GM19351 (cell line): Measurements from ENCODE around the gene DCAF6.
"Not testable (repeated sequence)": the region's sequence is repeated elsewhere in the genome, so short reads cannot be mapped to it uniquely, and the experiment has no call there.

Experiments
- ATAC-seq: cut with Tn5 transposase; IDR thresholded peaks from one replicate; pipeline ENCODE4 v1.9.1; 2021; ENCODE audit warnings: mild to moderate bottlenecking, moderate library complexity; ENCODE audit not compliant: unreplicated experiment

The DCAF6 gene

DNA sequence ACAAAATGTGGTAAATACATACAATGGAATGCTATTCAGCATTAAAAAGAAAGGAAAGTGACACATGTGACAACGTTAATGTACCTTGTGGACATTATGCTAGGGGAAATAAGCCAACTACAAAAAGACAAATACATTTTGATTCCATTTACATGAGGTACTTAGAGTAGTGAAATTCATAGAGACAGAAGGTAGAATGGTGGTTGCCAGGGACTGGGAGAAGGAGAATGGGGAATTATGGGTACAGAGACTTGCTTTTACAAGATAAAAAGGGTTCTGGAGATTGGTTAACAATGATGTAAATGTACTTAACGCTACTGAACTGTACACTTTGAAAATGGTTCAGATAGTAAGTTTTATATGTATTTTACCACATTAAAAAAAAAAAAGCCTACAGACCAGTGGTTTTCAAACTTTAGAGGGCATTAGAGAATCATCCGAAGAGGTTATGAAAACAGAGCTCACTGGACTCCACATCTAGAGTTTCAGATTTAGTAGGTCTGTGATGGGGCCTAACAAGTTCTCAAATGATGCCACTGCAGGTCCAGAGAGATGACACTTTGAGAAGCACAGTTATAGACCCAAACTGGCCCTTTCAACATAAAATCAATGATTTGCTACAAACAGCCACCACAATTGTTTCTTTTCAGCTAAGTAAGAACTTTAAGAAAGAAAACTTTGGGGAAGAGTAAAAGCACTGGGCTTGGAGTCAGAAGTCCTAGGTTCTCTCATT lies 13.0 kb upstream of the DCAF6 start:
- ATAC-seq: no peak

DNA sequence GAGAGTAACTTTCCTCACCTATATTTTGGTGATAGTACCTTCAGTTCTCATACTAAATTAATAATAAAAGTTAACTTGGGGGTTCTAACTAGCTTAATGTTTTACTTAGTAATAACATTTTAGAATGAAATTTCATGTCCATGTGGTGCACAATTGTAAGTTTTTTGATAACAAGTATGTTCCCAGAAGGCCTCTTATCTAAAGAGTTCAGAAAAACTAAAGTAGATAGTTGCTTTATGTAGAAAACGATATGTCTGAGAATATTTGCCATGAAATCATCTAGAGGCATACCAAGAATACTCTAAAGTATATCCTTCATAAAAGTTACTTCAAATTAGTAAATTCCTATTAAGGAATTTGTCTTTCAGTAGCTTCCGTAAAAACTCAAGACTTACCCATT lies 12.4 kb upstream of the DCAF6 start:
- ATAC-seq: no peak

DNA sequence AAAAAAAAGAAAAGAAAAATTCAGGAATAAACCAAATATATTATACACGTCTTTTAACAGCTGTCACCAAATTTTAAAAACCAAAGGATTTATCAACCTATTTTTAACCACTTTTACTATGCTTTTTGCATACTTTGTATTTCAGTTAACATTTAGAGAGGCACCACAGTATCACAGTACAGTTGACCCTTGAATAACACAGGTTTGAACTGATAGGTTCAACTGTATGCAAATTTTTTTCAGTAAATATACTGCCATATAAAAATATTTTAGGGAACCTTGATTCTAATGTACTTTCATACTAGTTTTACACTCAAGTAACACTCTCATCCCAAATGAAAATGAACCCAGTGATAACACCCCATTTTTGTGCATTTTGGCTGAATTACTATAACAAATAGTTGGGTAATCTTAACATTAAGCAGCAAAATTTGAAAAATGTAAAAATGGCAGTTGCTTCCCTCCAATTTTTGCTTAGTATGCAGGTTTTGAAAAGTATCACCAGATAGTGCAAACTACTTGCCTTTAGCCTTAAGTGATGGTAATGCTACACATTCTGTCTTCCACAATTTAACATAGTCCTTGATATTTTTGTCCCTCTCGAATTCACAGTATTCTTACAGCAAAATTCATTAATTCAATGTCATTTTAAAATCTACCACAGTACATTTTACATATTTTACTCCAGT lies 11.8 kb upstream of the DCAF6 start:
- no peak for ATAC-seq

DNA sequence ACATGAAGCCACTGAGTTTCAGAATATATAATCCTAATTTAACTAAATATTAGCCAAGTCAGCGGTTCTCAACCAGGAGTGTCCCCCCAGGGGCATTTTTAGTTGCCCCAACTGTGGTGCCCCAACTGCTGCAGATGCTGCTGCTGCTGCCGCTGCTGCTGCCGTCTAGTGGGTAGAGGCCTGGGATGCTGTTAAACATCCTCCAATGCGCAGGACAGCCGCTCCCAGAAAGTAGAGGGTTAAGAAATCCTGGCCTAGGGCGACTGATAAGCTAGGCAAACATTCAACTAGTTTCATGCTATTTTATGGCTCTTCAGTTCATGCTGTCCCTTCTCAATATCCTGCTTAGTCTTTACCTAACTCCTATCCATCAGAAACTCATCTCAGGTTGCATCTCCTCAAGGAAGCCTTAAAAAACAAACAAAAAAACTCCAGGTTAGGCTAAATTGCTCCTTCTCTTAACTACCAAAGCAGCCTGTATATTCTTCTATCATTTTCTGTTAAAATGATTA lies 9.9 kb upstream of the DCAF6 start:
- ATAC-seq: no peak

DNA sequence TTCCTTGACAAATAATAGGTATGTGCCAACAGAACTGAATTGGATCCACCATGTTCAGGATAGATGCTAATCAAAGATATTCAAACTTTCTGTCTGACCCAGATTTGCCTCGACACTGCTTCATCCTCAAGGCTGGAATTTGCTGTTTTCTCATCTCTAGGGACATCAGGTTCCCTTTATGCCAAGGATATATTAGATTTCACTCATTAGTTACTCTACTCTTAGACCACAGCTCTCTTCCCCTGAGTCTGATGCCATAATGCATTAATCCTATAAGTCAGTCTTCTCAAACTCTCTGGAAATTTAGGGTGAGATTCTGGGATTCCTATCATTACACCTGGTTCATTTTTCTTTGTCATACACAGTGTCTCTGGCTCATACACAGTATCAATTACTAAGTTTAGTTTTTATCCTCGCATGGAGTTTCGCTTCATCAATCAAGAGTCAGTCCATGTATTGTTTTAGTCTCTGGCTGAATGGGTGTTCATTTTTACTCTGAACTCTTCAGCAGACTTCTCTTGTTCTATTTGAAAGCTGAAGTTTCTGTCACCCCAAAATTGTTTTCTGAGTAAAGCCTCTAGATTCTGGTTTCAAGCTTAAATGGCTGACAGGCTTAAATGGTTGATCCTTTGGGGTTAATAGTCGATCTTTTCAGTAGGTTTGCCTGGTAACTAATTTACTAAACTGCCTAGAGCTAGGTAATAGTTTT lies 9.3 kb upstream of the DCAF6 start:
- no peak for ATAC-seq

DNA sequence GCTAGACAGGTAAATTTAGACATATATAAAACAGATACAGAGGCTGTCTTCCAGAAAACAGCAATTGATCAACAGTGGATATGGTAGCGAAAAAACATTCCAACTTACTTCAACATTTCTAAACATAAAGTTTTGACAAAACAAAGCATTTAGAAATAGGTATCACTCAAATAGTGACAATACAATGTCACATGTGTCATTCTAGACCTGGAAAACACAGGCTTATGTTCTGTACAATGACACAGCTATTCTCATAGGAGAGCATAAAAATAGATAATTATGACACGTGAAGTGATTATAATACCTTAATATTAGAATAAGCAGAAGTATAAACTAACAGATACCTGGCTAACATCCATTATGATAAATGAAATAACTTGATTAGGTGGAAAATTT lies 8.0 kb upstream of the DCAF6 start:
- ATAC-seq: no peak

DNA sequence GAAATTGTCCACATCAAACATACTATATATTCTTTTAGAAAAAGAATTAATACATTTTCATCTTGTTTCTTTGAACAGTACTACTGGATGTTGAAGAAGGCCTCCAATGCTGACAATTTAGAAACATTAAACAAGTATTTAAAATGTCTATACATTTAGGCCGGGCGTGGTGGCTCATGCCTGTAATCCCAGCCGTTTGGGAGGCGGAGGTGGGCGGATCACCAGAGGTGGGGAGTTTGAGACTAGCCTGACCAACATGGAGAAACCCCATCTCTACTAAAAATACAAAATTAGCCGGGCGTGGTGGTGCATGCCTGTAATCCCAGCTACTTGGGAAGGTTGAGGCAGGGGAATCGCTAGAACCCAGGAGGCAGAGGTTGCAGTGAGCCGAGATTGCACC lies 7.6 kb upstream of the DCAF6 start:
- not testable (repeated sequence) for ATAC-seq

DNA sequence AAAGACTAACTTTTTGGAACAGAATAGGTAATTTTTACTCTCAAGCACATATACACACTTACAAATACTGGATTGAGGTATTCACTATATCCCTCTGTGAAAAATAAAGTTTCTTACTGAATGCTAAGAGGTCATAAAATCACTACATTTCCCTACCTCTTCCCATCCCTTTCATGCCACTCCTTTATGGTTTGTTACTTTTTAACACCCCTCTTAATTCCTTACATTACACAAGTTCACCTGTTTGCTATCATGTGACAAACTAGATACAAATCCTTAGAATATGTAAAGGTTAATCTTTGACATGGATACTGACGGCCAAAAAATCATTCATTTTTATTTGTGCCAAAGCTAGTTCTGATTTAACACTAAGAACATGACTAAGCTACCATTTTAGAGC lies 6.8 kb upstream of the DCAF6 start:
- ATAC-seq: no peak

DNA sequence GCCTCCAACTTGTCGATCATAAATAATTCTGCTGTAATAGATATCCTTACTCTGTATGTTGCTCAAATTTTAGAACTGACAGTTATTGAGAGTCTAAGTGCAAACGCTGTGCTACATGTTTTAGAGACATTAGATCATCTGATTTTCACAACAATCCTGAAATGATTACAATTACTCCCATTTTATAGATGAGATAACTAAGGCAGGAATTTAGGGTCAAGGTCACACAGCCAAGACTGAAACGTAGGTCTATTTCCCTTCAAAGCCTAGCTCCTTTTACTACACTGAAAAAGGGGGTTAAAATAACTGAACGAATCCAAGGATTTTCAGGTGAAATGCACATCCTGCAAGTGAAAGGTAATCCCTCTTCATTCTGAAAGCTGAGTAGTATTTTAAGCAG lies 2.7 kb upstream of the DCAF6 start:
- ATAC-seq: no peak

DNA sequence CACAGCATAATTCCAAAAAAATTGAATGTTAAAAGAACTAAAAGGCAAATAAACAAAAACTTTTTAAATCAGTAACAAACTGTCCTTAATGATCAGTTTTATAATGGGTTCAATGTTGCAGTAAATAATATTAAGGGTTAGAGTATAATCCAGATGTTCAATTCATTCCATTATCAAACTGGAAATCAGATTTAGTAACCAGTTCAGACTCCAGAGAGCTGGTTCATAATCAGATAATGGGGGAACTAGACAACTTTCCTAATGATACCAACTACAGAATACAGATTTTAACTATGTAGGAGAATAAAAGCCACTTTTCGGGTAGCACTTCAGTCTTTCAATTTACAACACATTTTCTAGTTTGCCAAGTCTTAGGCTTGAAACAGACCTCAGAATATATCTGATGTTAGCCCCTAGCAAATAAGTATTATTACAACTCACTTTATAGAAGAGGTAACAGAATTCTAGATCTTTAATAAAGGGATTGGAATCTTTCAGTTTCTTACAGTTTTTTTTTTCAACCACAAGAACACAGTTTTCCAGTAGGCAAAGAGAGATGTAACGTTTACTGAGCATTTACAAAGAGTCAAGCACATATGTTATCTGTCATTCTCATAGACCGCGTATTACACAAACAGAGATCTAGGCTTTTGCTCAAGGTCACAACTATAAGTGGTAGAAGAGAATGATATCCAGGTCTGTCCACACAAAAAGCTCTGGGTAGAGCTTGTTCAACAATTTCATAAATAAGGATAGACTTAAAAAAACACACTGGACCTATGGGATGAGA lies 1.9 kb upstream of the DCAF6 start:
- ATAC-seq: no peak

DNA sequence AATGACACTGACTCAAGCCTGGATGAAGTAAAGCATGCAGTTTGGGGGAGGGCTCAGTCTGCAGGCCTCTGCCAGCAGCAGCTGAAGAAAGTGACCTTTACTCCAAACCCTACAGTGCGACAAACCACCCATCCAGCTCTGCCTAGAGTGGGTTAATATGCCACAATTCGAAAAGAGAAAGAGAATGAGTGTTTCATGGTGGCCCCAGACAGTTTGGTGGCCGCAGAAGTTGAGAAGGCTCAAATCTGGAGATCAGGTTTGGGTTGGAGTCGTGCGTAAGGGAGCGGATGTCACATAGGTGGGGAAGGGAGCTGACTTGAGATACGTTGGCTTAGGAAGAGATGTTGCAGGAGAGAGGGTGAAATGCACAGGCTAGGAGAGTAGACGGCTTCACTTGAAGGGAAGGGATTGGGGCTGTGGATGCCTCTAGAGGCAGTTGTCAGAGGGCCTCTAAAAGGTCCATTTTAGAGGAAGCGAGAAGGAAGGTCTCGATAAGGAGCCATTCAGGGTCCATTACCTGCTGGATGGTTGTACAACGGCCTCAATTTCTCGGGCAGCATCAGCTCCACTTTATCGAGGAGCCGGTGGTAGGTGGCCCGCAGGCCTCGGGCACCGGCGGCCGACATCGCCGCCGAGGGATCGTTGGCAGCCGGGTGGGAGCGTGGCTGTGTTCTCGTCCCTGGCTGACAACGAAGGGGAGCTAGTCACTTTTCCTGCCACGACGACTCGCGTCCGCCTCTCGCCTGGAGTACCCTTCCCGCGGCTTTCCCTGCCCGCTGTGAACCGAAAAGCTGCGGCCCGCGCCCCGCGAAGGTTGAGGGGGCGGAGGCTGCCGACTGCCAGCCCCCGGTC lies 1.0 kb upstream of the DCAF6 start:
- ATAC-seq: peak; percentile 7

DNA sequence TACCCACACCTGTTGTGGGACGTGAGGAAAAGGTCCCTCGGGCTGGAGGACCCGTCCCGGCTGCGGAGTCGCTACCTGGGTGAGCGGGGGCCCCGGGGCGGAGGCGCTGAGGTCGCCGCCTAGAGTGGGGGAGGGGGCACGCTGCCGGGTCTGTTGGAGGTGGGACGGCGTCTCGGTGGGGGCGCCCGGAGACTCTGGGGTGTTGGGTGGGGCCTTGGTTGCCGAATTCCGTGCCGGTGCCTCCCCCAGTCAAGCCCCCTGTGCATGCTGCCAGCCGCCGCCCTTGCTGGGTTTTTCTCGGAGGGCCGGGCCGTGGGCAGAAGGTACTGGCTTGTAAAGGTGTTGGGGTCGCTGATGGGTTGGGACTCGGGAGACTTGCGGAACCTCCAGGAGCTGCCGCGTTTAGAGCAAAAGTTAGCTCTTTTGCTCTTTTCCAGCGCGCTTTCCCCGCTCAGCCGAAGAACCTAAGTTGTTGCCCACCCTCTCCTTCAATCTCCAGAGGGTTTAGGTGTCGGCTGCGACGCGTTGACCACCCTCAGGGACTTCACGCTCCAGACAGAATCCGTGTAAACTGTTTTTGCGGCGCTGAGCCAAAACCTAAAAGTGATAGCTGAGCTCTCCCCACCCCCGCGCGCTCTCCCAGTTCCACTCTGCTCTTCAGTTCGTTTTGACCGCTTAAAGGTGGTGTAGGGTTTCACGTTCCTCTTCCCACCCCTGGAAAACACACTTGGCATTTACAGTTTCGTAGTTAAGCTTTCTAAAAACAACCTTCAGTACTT lies 636 bp downstream of the DCAF6 start, which contains the start of gene MPC2:
Gene MPC2, minus strand, starts transcription at position 143 of the 779 bp plus-strand sequence. CDS start 1,231 bp downstream, outside the sequence.
- peak; percentile 15 for ATAC-seq

DNA sequence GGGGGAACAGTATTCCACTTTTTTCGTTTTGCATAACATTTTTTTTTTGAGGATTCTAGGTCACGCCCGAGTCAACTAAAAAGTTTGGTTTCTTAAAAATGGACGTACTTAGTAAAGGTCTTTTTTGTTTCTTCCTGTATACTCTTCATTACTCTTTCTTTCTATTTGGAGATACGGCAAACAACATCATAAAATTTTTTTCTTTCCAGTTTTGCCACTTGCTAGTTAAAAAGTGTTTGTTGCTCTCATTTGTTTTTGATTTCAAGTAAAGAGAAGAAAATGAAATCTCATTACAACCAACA lies 1.2 kb downstream of the DCAF6 start:
- ATAC-seq: no peak

DNA sequence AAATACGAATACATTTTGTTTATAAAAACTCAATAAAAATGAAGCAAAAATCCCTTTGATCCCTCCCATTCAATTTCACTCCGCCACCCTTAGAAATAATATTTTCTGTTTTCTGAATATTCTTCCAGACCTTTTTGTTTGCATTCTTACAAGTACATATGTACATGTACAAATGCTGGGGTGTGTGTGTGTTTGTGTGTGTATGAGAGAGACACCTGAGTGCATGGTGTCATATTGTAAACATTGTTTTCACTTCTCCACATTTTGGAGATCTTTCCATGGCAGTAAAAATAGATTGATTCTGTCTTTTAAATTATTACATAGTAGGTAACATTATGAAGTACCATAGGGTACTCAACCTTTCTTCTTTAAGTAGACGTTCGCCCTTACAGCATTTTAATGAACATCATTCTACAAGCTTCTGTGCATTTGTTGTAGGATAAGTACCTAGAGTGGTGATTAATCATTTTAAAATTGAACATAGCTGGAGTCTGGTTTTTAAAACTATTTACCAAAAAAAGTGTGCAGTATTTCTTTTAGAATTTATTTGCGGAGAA lies 1.7 kb downstream of the DCAF6 start:
- ATAC-seq: no peak

DNA sequence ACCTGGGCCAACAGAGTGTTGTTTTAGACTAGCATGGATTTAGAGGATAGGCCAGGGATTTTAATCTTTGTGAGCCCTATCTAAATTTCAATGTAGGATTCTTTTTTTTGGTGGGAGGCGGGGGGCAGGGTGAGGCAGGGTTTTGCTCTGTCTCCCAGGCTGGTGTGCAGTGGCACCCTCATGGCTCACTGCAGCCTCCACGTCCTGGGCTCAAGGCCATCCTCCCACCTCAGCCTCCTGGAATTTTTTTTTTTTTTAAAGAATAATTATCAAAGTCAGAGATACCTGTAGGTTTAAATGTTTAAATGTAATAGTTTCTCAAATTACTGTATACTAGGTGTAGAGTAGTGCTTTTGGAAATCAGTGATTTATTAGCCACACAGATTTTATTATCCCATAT lies 3.8 kb downstream of the DCAF6 start:
- ATAC-seq: no peak

DNA sequence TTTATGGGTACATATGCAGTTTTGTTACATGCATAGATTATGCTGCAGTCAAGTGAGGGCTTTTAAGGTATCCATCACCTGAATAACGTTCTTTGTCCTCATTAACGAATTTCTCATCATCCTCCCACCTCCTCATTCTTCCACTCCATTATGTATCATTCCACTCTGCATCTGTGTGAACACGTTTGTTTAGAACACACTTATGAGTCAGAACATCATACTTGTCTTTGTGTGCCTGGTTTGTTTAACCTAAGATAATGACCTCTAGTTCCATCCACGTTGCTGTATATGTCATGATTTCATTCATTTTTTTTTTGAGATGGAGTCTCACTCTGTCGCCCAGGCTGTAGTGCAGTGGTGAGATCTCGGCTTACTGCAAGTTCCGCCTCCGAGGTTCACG lies 7.1 kb downstream of the DCAF6 start:
- ATAC-seq: no peak

DNA sequence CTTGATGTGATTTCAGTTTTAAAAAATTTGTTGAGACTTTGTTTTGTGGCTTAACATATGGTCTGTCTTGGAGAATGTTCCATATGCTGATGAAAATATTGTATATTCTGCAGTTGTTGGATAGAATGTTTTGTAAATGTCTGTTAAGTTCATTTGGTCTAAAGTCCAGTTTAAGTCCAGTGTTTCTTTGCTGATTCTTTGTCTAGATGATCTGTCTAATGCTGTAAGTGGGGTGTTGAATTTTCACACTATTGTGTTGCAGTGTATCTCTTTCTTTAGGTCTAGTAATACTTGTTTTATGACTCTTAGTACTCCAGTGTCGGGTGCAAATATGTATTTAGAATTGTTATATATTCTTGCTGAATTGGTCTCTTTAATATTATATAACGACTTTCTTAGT lies 11.2 kb downstream of the DCAF6 start:
- no peak for ATAC-seq

DNA sequence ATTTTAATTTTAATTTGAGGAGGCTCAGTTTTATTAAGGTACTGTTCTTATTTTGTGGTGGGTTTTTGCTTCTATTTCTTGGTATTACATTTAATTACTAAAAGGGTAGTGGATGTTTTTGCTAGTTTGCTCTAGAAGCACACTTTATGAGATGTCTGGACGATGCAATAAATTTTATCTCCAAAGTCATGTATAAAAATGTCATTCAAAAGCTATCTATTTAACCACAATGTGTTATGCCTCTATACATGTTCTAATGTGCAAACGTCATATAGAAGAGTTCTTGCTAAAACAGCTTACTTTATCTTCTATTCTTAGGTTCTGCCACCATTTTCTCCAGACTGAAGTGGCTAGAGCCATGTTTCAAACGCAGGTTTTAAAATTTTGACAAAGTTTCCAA lies 13.3 kb downstream of the DCAF6 start:
- no peak for ATAC-seq

DNA sequence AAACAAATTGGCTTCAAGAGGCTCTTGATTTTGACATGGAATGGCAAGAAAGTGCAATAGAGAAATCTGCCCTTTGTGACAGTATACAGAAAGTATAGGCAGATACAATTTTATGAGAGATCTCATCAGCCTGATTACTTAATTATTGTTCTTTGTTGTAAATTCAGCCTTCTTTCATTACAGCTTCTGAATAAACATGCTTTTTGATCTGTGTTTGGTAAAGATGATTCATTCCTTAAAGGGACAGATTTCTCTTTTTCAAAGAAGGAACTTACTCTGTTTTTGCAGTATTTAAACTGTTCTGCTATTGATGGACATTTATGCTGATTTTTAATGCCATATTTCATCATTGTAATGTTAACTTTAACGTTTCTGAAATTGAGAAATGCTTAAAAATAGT lies 14.1 kb downstream of the DCAF6 start:
- ATAC-seq: no peak
